HepG2 (cell line): Measurements from ENCODE around the gene SPATA33. TPM values are rescaled to one million over a fixed set of nuclear protein-coding genes. Genes with fewer than 3 reads are reported as not detected.

ENCODE experiments used
- ATAC-seq: fragments of 200-7000 bp; cut with Tn5 transposase; 3 replicates; pipeline ENCODE4 v1.9.1; 2020; ENCODE audit warnings: mild to moderate bottlenecking, moderate library complexity
- BruUV-seq: library from RNA; stranded (reverse); fragments of 400-500 nt; replicated peaks from 2 replicates; lab custom pipeline; 2021; lab: Mats Ljungman, UMichigan
- CTCF ChIA-PET: fragments of 300-600 bp; formaldehyde crosslinking; extraction: SDS; loops from one replicate; lab custom pipeline; 2021; ENCODE audit warnings: low total read pairs, inconsistent platforms, low intra/inter-chr PET ratio; lab: Yijun Ruan, JAX
- POLR2A ChIA-PET: fragments of 350-600 bp; sonication (Branson Sonifier 250); formaldehyde crosslinking; loops from one replicate; lab custom pipeline; 2020; ENCODE audit warnings: antibody characterized with exemption, inconsistent platforms; lab: Yijun Ruan, JAX
- DNase-seq: peaks from one replicate; pipeline ENCODE4 v3.0.0-alpha.2; 2015; ENCODE audit warnings: low spot score
- FAIRE-seq: peaks from 3 replicates; lab custom pipeline; 2011; peaks lifted over from hg19 to GRCh38; lab: Jason Lieb, UNC
- H2AFZ ChIP-seq: one replicate; pipeline ENCODE4 v1.6.1; 2011; ENCODE audit warnings: low read length, inconsistent platforms
- H3K27ac ChIP-seq: fragments of 300-600 bp; 3 replicates; pipeline ENCODE4 v1.8.0; 2011; ENCODE audit warnings: mixed run types, mild to moderate bottlenecking, mixed read lengths, low read length, inconsistent platforms; ENCODE audit not compliant: insufficient read depth; ENCODE audit errors: extremely low read length
- H3K27me3 ChIP-seq, 2 experiments: fragments of 200-600 bp in 1 of 2; 2 replicates in 1 of 2; 3 replicates in 1 of 2; pipeline versions ENCODE4 v1.6.0 to v1.8.0; 2011; ENCODE audit warnings: low read length in 2 of 2, mild to moderate bottlenecking in 2 of 2, moderate library complexity in 2 of 2, inconsistent platforms in 1 of 2; ENCODE audit not compliant: insufficient read depth in 2 of 2, control insufficient read depth in 1 of 2
- H3K36me3 ChIP-seq, 2 experiments: fragments of 200-600 bp in 1 of 2; replicated peaks in 1 of 2; 2 replicates in 1 of 2; 3 replicates in 1 of 2; pipeline versions ENCODE4 v1.5.1 to v1.8.0; 2011; ENCODE audit warnings: low read length in 2 of 2, inconsistent platforms in 1 of 2; ENCODE audit not compliant: insufficient read depth in 2 of 2, control insufficient read depth in 1 of 2
- H3K4me1 ChIP-seq: 2 replicates; pipeline ENCODE4 v1.5.1; 2012; ENCODE audit warnings: low read length, inconsistent platforms; ENCODE audit not compliant: insufficient read depth
- H3K4me2 ChIP-seq: 2 replicates; pipeline ENCODE4 v1.6.0; 2011; ENCODE audit warnings: low read depth, low read length, inconsistent platforms
- H3K4me3 ChIP-seq, 3 experiments: fragments of 200-600 bp in 1 of 3; sonication (generic), shearing (Covaris generic) in 1 of 3; replicated peaks in 1 of 3; 2 replicates each; pipeline ENCODE4 v1.5.1; 2011 to 2016; ENCODE audit warnings: low read length in 3 of 3, inconsistent platforms in 2 of 3, low read depth in 2 of 3, mild to moderate bottlenecking in 2 of 3, control low read depth in 1 of 3, mixed read lengths in 1 of 3; ENCODE audit not compliant: insufficient read depth in 1 of 3
- H3K79me2 ChIP-seq: one replicate; pipeline ENCODE4 v1.6.1; 2011; ENCODE audit warnings: low read length, inconsistent platforms; ENCODE audit not compliant: insufficient read depth
- H3K9ac ChIP-seq: 2 replicates; pipeline ENCODE4 v1.6.0; 2011; ENCODE audit warnings: mild to moderate bottlenecking, low read depth, low read length, inconsistent platforms; ENCODE audit not compliant: insufficient read depth
- H3K9me3 ChIP-seq: 2 replicates; pipeline ENCODE4 v1.5.1; 2012; ENCODE audit warnings: mild to moderate bottlenecking, low read length
- H4K20me1 ChIP-seq: 2 replicates; pipeline ENCODE4 v1.6.0; 2011; ENCODE audit warnings: inconsistent platforms, mild to moderate bottlenecking, low read length, moderate library complexity; ENCODE audit not compliant: insufficient read depth
- FOXA3 ChIP-seq: IDR thresholded peaks from 2 replicates; pipeline ENCODE4 v1.6.1; 2016; ENCODE audit warnings: missing genetic modification reagents, missing compliant biosample characterization
- ISL2 ChIP-seq: sonication (generic); formaldehyde crosslinking; IDR thresholded peaks from 2 replicates; pipeline ENCODE4 v1.5.0; 2020; ENCODE audit warnings: missing genetic modification reagents
- JUND ChIP-seq: sonication (generic); formaldehyde crosslinking; IDR thresholded peaks from 2 replicates; pipeline ENCODE4 v1.8.0; 2022; ENCODE audit warnings: mild to moderate bottlenecking, missing genetic modification reagents
- MAF1 ChIP-seq: sonication (generic); formaldehyde crosslinking; IDR thresholded peaks from 2 replicates; pipeline ENCODE4 v1.5.0; 2020; ENCODE audit warnings: missing genetic modification reagents, borderline replicate concordance
- MEF2D ChIP-seq: sonication (generic); formaldehyde crosslinking; IDR thresholded peaks from 2 replicates; pipeline ENCODE4 v1.5.1; 2020; ENCODE audit warnings: mild to moderate bottlenecking, missing genetic modification reagents
- PTBP1 ChIP-seq: fragments of 200-400 bp; formaldehyde crosslinking; IDR thresholded peaks from 2 replicates; pipeline ENCODE4 v1.6.1; 2018; ENCODE audit warnings: low read length, low read depth; ENCODE audit not compliant: poor library complexity, severe bottlenecking
- REPIN1 ChIP-seq: sonication (generic); formaldehyde crosslinking; IDR thresholded peaks from 2 replicates; pipeline ENCODE4 v1.8.0; 2022; ENCODE audit warnings: missing genetic modification reagents, low read depth, mild to moderate bottlenecking, borderline replicate concordance
- SOX5 ChIP-seq: IDR thresholded peaks from 2 replicates; pipeline ENCODE4 v1.6.1; 2016; ENCODE audit warnings: borderline replicate concordance
- ZNF20 ChIP-seq: sonication (generic); formaldehyde crosslinking; IDR thresholded peaks from 2 replicates; pipeline ENCODE4 v1.4.0; 2020; ENCODE audit warnings: mild to moderate bottlenecking, moderate library complexity, missing genetic modification reagents
- WGBS: methylation state at CpG from one replicate; pipeline ENCODE4 v1.1.6; 2017; ENCODE audit warnings: low lambda C conversion rate; 5-methylcytosine and 5-hydroxymethylcytosine counted together
- in situ Hi-C: cut with HindIII; loops from 2 replicates; pipeline ENCODE4 v1.10.0; 2017; ENCODE audit warnings: low pct_unique_long_range_greater_than_20kb; ENCODE audit not compliant: extremely low pct_ligation_motif_present
- intact Hi-C: fragments of 100-400 bp; cut with micrococcal nuclease; formaldehyde crosslinking; loops from one replicate; pipeline ENCODE4 v1.10.0; 2022; ENCODE audit not compliant: unreplicated experiment
- polyA plus RNA-seq, 8 experiments: library from polyadenylated mRNA; depleted of rRNA in 3 of 8; stranded (reverse) in 7 of 8; unstranded in 1 of 8; fragments of >200 nt; fragmentation: Illumina TruSeq in 4 of 8; extraction: Trizol in 4 of 8; gene quantifications; 2 replicates each; pipeline versions ENCODE4 v1.2.1 to v1.2.3, GENCODE V29; 2011 to 2016; ENCODE audit warnings: low read depth in 4 of 8, missing spikeins in 1 of 8, mixed read lengths in 1 of 8; ENCODE audit not compliant: insufficient read depth in 1 of 8
- total RNA-seq, 5 experiments: library from RNA; depleted of rRNA; stranded (reverse); fragments of >200 nt; fragmentation: Illumina TruSeq; extraction: Trizol; gene quantifications; 2 replicates each; pipeline ENCODE4 v1.2.3, GENCODE V29; 2016; ENCODE audit warnings: low read depth in 1 of 5
- TF ChIP-seq, protein P1 (sequence below): sonication (generic); formaldehyde crosslinking; IDR thresholded peaks from 2 replicates; pipeline ENCODE4 v1.4.0; 2020; ENCODE audit warnings: low read depth, mild to moderate bottlenecking, missing genetic modification reagents
- TF ChIP-seq, protein P2 (sequence below): sonication (generic); formaldehyde crosslinking; IDR thresholded peaks from 2 replicates; pipeline ENCODE4 v1.4.0; 2020; ENCODE audit warnings: missing genetic modification reagents
- TF ChIP-seq, protein P3 (sequence below): IDR thresholded peaks from 2 replicates; pipeline ENCODE4 v1.6.1; 2016; ENCODE audit warnings: low read depth, control low read depth
- TF ChIP-seq, protein P4 (sequence below): sonication (generic); formaldehyde crosslinking; IDR thresholded peaks from 2 replicates; pipeline ENCODE4 v1.4.0; 2020; ENCODE audit warnings: missing genetic modification reagents, borderline replicate concordance
- TF ChIP-seq, protein P5 (sequence below): sonication (generic); formaldehyde crosslinking; IDR thresholded peaks from 2 replicates; pipeline ENCODE4 v1.4.0; 2020; ENCODE audit warnings: missing genetic modification reagents

SPATA33 gene
- total and polyA plus RNA-seq, 2 of the 13 experiments (the other 11 are each of a cell fraction or from before 2014, with no cell fraction given): 5.7 to 11.0 TPM

DNA sequence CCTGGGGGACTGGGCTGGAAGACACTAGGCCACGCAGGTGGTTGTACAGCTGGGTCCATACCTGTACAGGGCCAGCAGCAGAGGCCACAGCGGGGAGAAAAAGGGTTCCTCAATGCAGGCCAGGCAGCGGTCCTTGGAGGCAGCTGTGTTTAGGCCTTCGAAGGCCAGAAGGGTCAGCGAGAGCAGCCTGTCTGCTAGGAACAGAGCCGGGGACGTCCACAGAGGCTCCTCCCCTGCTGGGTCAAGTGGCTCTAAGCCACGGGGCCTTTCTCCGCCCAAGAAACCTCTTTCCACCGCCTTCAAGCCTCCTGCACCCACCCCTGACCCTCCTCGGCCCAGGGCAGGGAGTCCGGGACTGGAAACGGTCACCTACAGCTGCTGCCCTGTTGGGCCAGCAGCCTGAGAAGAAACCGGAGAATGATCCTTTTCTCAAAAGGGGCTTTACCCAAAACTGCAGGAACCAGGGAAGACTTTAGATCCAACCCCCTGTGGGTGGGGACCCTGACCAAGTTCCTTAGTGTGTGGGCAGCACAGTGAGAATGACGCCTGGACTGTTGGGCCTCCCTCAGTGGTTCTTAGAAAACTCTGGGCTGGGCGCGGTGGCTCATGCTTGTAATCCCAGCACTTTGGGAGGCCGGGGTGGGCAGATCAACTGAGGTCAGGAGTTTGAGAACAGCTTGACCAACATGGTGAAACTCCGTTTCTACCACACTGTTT lies 52.2 kb downstream of the SPATA33 start:
- FAIRE-seq: no peak
- POLR2A ChIA-PET: interaction anchor here (1.3 kb wide), 1 partner anchor 10 kb away, joined by 3 read pairs; no protein-coding TSS in a partner anchor
- WGBS: 95% methylated on average over 15 of the region's 19 CpGs

More for the DNA sequence above, 52.2 kb downstream of the SPATA33 start:
- Histone ChIP-seq H3K36me3 (no peaks in the 10 kb centered on the region; a peak in 1 of 5 replicates), H3K9me3 (no peaks in the 10 kb centered on the region), H2AFZ (no peak overlapping the region), H3K9ac (no peak overlapping the region), H3K4me1 (no peaks in the 10 kb centered on the region), H3K27me3 (no peaks in the 10 kb centered on the region), H3K27ac (no peak overlapping the region), H3K4me2 (no peak overlapping the region), H4K20me1 (no peaks in the 10 kb centered on the region), H3K4me3 (no peak overlapping the region), H3K79me2 (no peaks in the 10 kb centered on the region)
- in situ Hi-C loops (loop anchor here (5.0 kb wide), 1 partner anchor 67 kb away; no protein-coding TSS in a partner anchor), intact Hi-C loops (loop anchor here (10.0 kb wide), 1 partner anchor 115 kb away; the partner anchor contains the start of gene SPIRE2)
- no TSS peak for BruUV-seq
- ATAC-seq (no peak), DNase-seq (no peak)
- CTCF ChIA-PET: no interaction called here
- TF ChIP-seq JUND (CRISPR knock-in tag) (no peak), ISL2 (CRISPR knock-in tag) (no peak), ZNF20 (CRISPR knock-in tag) (no peak), MAF1 (no peak), MEF2D (CRISPR knock-in tag) (no peak), FOXA3 (no peak), SOX5 (CRISPR knock-in tag) (no peak), REPIN1 (CRISPR knock-in tag) (no peak), PTBP1 (no peak)
- TF ChIP-seq, protein P1, sequence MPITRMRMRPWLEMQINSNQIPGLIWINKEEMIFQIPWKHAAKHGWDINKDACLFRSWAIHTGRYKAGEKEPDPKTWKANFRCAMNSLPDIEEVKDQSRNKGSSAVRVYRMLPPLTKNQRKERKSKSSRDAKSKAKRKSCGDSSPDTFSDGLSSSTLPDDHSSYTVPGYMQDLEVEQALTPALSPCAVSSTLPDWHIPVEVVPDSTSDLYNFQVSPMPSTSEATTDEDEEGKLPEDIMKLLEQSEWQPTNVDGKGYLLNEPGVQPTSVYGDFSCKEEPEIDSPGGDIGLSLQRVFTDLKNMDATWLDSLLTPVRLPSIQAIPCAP (CRISPR knock-in tag): no peak
- TF ChIP-seq, protein P2, sequence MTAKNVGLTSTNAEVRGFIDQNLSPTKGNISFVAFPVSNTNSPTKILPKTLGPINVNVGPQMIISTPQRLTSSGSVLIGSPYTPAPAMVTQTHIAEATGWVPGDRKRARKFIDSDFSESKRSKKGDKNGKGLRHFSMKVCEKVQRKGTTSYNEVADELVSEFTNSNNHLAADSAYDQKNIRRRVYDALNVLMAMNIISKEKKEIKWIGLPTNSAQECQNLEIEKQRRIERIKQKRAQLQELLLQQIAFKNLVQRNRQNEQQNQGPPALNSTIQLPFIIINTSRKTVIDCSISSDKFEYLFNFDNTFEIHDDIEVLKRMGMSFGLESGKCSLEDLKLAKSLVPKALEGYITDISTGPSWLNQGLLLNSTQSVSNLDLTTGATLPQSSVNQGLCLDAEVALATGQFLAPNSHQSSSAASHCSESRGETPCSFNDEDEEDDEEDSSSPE (CRISPR knock-in tag): no peak
- TF ChIP-seq, protein P3, sequence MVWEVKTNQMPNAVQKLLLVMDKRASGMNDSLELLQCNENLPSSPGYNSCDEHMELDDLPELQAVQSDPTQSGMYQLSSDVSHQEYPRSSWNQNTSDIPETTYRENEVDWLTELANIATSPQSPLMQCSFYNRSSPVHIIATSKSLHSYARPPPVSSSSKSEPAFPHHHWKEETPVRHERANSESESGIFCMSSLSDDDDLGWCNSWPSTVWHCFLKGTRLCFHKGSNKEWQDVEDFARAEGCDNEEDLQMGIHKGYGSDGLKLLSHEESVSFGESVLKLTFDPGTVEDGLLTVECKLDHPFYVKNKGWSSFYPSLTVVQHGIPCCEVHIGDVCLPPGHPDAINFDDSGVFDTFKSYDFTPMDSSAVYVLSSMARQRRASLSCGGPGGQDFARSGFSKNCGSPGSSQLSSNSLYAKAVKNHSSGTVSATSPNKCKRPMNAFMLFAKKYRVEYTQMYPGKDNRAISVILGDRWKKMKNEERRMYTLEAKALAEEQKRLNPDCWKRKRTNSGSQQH (CRISPR knock-in tag): no peak
- TF ChIP-seq, protein P4, sequence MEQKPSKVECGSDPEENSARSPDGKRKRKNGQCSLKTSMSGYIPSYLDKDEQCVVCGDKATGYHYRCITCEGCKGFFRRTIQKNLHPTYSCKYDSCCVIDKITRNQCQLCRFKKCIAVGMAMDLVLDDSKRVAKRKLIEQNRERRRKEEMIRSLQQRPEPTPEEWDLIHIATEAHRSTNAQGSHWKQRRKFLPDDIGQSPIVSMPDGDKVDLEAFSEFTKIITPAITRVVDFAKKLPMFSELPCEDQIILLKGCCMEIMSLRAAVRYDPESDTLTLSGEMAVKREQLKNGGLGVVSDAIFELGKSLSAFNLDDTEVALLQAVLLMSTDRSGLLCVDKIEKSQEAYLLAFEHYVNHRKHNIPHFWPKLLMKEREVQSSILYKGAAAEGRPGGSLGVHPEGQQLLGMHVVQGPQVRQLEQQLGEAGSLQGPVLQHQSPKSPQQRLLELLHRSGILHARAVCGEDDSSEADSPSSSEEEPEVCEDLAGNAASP (CRISPR knock-in tag): no peak
- TF ChIP-seq, protein P5, sequence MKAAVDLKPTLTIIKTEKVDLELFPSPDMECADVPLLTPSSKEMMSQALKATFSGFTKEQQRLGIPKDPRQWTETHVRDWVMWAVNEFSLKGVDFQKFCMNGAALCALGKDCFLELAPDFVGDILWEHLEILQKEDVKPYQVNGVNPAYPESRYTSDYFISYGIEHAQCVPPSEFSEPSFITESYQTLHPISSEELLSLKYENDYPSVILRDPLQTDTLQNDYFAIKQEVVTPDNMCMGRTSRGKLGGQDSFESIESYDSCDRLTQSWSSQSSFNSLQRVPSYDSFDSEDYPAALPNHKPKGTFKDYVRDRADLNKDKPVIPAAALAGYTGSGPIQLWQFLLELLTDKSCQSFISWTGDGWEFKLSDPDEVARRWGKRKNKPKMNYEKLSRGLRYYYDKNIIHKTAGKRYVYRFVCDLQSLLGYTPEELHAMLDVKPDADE (CRISPR knock-in tag): no peak
